Endothelial cell of umbilical vein (primary cell): ENCODE results near the gene MSMB. TPM values are rescaled to one million over a fixed set of nuclear protein-coding genes. Genes with fewer than 3 reads are reported as not detected.
"Not testable (repeated sequence)": the region's sequence is repeated elsewhere in the genome, so short reads cannot be mapped to it uniquely, and the experiment has no call there.

Source experiments
- BruUV-seq: library from RNA; stranded (reverse); fragments of 400-500 nt; replicated peaks from 2 replicates; lab custom pipeline; 2021; lab: Mats Ljungman, UMichigan
- CTCF ChIA-PET: fragments of 300-600, 350-600 bp; sonication (Branson Sonifier 250); formaldehyde crosslinking; loops from one replicate; lab custom pipeline; 2021; ENCODE audit warnings: antibody characterized with exemption, inconsistent platforms; lab: Charles Lee
- POLR2A ChIA-PET: fragments of 300-600, 350-600 bp; sonication (Branson Sonifier 250); formaldehyde crosslinking; loops from one replicate; lab custom pipeline; 2021; ENCODE audit warnings: antibody characterized with exemption, inconsistent platforms; lab: Charles Lee
- DNase-seq: peaks from one replicate; pipeline ENCODE4 v3.0.0-alpha.2; 2011; ENCODE audit warnings: low read depth, low spot score
- FAIRE-seq: peaks from 2 replicates; lab custom pipeline; 2011; peaks lifted over from hg19 to GRCh38; lab: Jason Lieb, UNC
- H2AFZ ChIP-seq: 2 replicates; pipeline ENCODE4 v1.6.0; 2012; ENCODE audit warnings: low read depth, low read length, control low read depth, inconsistent platforms
- H3K27ac ChIP-seq: 2 replicates; pipeline ENCODE4 v1.5.1; 2011; ENCODE audit warnings: low read depth, mild to moderate bottlenecking, control low read depth, low read length, moderate library complexity; ENCODE audit not compliant: insufficient read depth
- H3K27me3 ChIP-seq, 2 experiments: 2 replicates each; pipeline versions ENCODE4 v1.6.0 to v1.6.1; 2011; ENCODE audit warnings: low read length in 2 of 2, mixed read lengths in 1 of 2; ENCODE audit not compliant: control insufficient read depth in 2 of 2, insufficient read depth in 2 of 2
- H3K36me3 ChIP-seq, 2 experiments: 2 replicates in 1 of 2; 3 replicates in 1 of 2; pipeline ENCODE4 v1.5.1; 2011; ENCODE audit warnings: low read length in 2 of 2, mild to moderate bottlenecking in 1 of 2, moderate library complexity in 1 of 2; ENCODE audit not compliant: control insufficient read depth in 2 of 2, insufficient read depth in 2 of 2; ENCODE audit errors: extremely low read depth in 1 of 2
- H3K4me1 ChIP-seq: 3 replicates; pipeline ENCODE4 v1.5.1; 2011; ENCODE audit warnings: mild to moderate bottlenecking, low read length; ENCODE audit not compliant: control insufficient read depth, insufficient read depth; ENCODE audit errors: extremely low read depth
- H3K4me2 ChIP-seq: 2 replicates; pipeline ENCODE4 v1.6.1; 2011; ENCODE audit warnings: low read length, control low read depth, mixed read lengths; ENCODE audit not compliant: insufficient read depth
- H3K4me3 ChIP-seq, 3 experiments: fragments of 200-600 bp in 1 of 3; sonication (generic), shearing (Covaris generic) in 1 of 3; replicated peaks in 1 of 3; 2 replicates each; pipeline ENCODE4 v1.5.1; 2011 to 2016; ENCODE audit warnings: control low read depth in 3 of 3, low read length in 3 of 3, mild to moderate bottlenecking in 2 of 3, inconsistent platforms in 1 of 3, low read depth in 1 of 3, moderate library complexity in 1 of 3; ENCODE audit not compliant: insufficient read depth in 1 of 3
- H3K79me2 ChIP-seq: 2 replicates; pipeline ENCODE4 v1.6.0; 2012; ENCODE audit warnings: low read length, inconsistent platforms; ENCODE audit not compliant: control insufficient read depth, insufficient read depth
- H3K9ac ChIP-seq: replicated peaks from 2 replicates; pipeline ENCODE3; 2011; ENCODE audit warnings: low read length, control low read depth; ENCODE audit not compliant: insufficient read depth; ENCODE audit errors: extremely low read depth
- H3K9me1 ChIP-seq: replicated peaks from 3 replicates; pipeline ENCODE4 v1.6.0; 2011; ENCODE audit warnings: mild to moderate bottlenecking, low read length; ENCODE audit not compliant: control insufficient read depth, insufficient read depth; ENCODE audit errors: extremely low read depth
- H3K9me3 ChIP-seq: replicated peaks from 2 replicates; pipeline ENCODE4 v1.5.1; 2012; ENCODE audit warnings: low read length, inconsistent platforms; ENCODE audit not compliant: control insufficient read depth, insufficient read depth
- H4K20me1 ChIP-seq: replicated peaks from 2 replicates; pipeline ENCODE3; 2011; ENCODE audit warnings: mild to moderate bottlenecking, low read length; ENCODE audit not compliant: control insufficient read depth, insufficient read depth; ENCODE audit errors: extremely low read depth
- CTCF ChIP-seq, 2 donors: IDR thresholded peaks; 1 replicate in 1 of 2; 2 replicates in 1 of 2; pipeline ENCODE4 v1.5.1; 2011; ENCODE audit warnings: low read length in 2 of 2, mild to moderate bottlenecking in 2 of 2, moderate library complexity in 2 of 2, control low read depth in 1 of 2, inconsistent platforms in 1 of 2, low read depth in 1 of 2; ENCODE audit not compliant: insufficient read depth in 1 of 2; ENCODE audit errors: extremely low read depth in 1 of 2
- EZH2 ChIP-seq: IDR thresholded peaks from 2 replicates; pipeline ENCODE4 v1.6.1; 2012; ENCODE audit warnings: borderline replicate concordance, low read depth, mild to moderate bottlenecking, moderate library complexity, low read length, inconsistent platforms; ENCODE audit not compliant: severe bottlenecking
- FOS ChIP-seq: IDR thresholded peaks from 2 replicates; pipeline ENCODE4 v1.6.1; 2011; ENCODE audit warnings: mild to moderate bottlenecking, low read length, moderate library complexity, borderline replicate concordance; ENCODE audit not compliant: insufficient read depth
- GATA2 ChIP-seq: IDR thresholded peaks from 2 replicates; pipeline ENCODE4 v1.7.0; 2011; ENCODE audit warnings: low read depth, mild to moderate bottlenecking, moderate library complexity, mixed read lengths, low read length; ENCODE audit not compliant: insufficient read length, insufficient read depth
- JUN ChIP-seq: IDR thresholded peaks from 2 replicates; pipeline ENCODE4 v1.6.1; 2011; ENCODE audit warnings: borderline replicate concordance, low read depth; ENCODE audit not compliant: insufficient read length, insufficient read depth
- MYC ChIP-seq: IDR thresholded peaks from one replicate; pipeline ENCODE4 v1.6.1; 2011; ENCODE audit warnings: mild to moderate bottlenecking, low read depth, low read length
- POLR2A ChIP-seq: IDR thresholded peaks from 2 replicates; pipeline ENCODE4 v1.6.1; 2012; ENCODE audit warnings: low read depth, mild to moderate bottlenecking, control low read depth, low read length
- POLR2AphosphoS5 ChIP-seq: IDR thresholded peaks from 2 replicates; pipeline ENCODE4 v1.6.1; 2012; ENCODE audit warnings: low read depth, mild to moderate bottlenecking, control low read depth, low read length, moderate library complexity; ENCODE audit not compliant: insufficient read depth
- dilution Hi-C: fragments of 300-500 bp; cut with MboI; formaldehyde crosslinking; loops from one replicate; pipeline ENCODE4 v1.15.0; 2019; ENCODE audit warnings: low sequenced_read_pairs; ENCODE audit not compliant: extremely low pct_ligation_motif_present
- intact Hi-C: fragments of 100-400 bp; cut with micrococcal nuclease; formaldehyde crosslinking; loops from one replicate; pipeline ENCODE4 v1.10.0; 2022
- polyA plus RNA-seq, 4 experiments: library from polyadenylated mRNA; depleted of rRNA in 3 of 4; stranded (reverse) in 3 of 4; unstranded in 1 of 4; fragments of >200 nt; gene quantifications; 2 replicates each; pipeline versions ENCODE4 v1.2.1 to v1.2.3, GENCODE V29; 2011 to 2012; ENCODE audit warnings: missing spikeins in 1 of 4
- total RNA-seq: library from RNA; stranded (reverse); gene quantifications from 2 replicates; pipeline ENCODE4 v1.2.3, GENCODE V29; 2021
- TF ChIP-seq, protein P1 (sequence below): IDR thresholded peaks from 2 replicates; pipeline ENCODE4 v1.6.1; 2011; ENCODE audit not compliant: insufficient read depth, insufficient read length

Gene MSMB
- total and polyA plus RNA-seq, 2 donors (not counting 3 experiments of a cell fraction or from before 2014, with no cell fraction given): not detected

- Histone ChIP-seq H3K4me2 (no peak overlapping the region), H3K4me1 (peaks cover 12% of the 10 kb centered on the region), H3K9ac (no peak overlapping the region), H3K27ac (no peak overlapping the region), H3K36me3 (no peaks in the 10 kb centered on the region), H3K79me2 (no peaks in the 10 kb centered on the region), H3K9me3 (no peaks in the 10 kb centered on the region), H3K27me3 (no peaks in the 10 kb centered on the region), H3K4me3 (no peak overlapping the region), H4K20me1 (no peaks in the 10 kb centered on the region), H3K9me1 (no peaks in the 10 kb centered on the region), H2AFZ (no peak overlapping the region)
- ChIA-PET POLR2A (no interaction called here), CTCF (no interaction called here)
- DNase-seq (no peak), FAIRE-seq (no peak)
- dilution Hi-C loops (no loop called here), intact Hi-C loops (no loop called here)
- no TSS peak for BruUV-seq
- no peak for TF ChIP-seq POLR2A
- TF ChIP-seq CTCF (IDR thresholded peaks at IDR 0.05; ENCODE audit: extremely low read depth in 1 of 2, insufficient read depth in 1 of 2, low read depth in 1 of 2, low read length in 2 of 2): no peak
- no peak for TF ChIP-seq MYC
- no peak for TF ChIP-seq GATA2
- TF ChIP-seq EZH2: no peak
- no peak for TF ChIP-seq JUN
- TF ChIP-seq FOS: no peak
- TF ChIP-seq POLR2AphosphoS5: no peak
- TF ChIP-seq, protein P1, sequence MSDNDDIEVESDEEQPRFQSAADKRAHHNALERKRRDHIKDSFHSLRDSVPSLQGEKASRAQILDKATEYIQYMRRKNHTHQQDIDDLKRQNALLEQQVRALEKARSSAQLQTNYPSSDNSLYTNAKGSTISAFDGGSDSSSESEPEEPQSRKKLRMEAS: no peak
Observed at GRCh38 chr10:46094197-46094500, 48.1 kb upstream of the MSMB start.

- H3K9me1 ChIP-seq: not testable (repeated sequence)
Observed at GRCh38 chr10:46093316-46094196, 47.5 kb upstream of the MSMB start.

More at GRCh38 chr10:46093316-46094196, 47.5 kb upstream of the MSMB start:
- H4K20me1 ChIP-seq, H3K27ac ChIP-seq, H3K9ac ChIP-seq, DNase-seq, dilution Hi-C loops, H3K27me3 ChIP-seq, H3K79me2 ChIP-seq, FAIRE-seq, H2AFZ ChIP-seq, intact Hi-C loops, H3K4me2 ChIP-seq, H3K4me3 ChIP-seq, BruUV-seq, H3K9me3 ChIP-seq, POLR2A ChIA-PET, CTCF ChIA-PET, H3K36me3 ChIP-seq: not testable (repeated sequence)
- H3K4me1 ChIP-seq: peaks cover 12% of the 10 kb centered on the region
